ENCODE measurements around the gene PPARA.

The PPARA gene

GRCh38 chr22:46114518-46115387, 35.6 kb upstream of the PPARA start:
- DNase-seq = no peak

GRCh38 chr22:46115388-46115678, 35.0 kb upstream of the PPARA start:
- DNase-seq = no peak

GRCh38 chr22:46115755-46116490, 34.4 kb upstream of the PPARA start:
- no peak for DNase-seq

- peak; percentile 85 for DNase-seq
These were observed 33.8 kb upstream of the PPARA start for GRCh38 chr22:46116491-46116958.

GRCh38 chr22:46117206-46118199, 32.8 kb upstream of the PPARA start:
- no peak for DNase-seq

GRCh38 chr22:46119093-46119728, 31.1 kb upstream of the PPARA start:
- DNase-seq = no peak

- no peak for DNase-seq
These were observed 30.5 kb upstream of the PPARA start for GRCh38 chr22:46119729-46120419.

GRCh38 chr22:46120420-46120737, 29.9 kb upstream of the PPARA start:
- no peak for DNase-seq

- no peak for DNase-seq
These were observed 29.2 kb upstream of the PPARA start for GRCh38 chr22:46121079-46121478.

GRCh38 chr22:46121523-46122287, 28.6 kb upstream of the PPARA start:
- no peak for DNase-seq

- peak; percentile 78 for DNase-seq
These were observed 27.8 kb upstream of the PPARA start for GRCh38 chr22:46122511-46122971.

GRCh38 chr22:46122980-46123693, 27.2 kb upstream of the PPARA start:
- no peak for DNase-seq

- no peak for DNase-seq
These were observed 26.5 kb upstream of the PPARA start for GRCh38 chr22:46123694-46124382.

GRCh38 chr22:46124383-46125144, 25.8 kb upstream of the PPARA start:
- DNase-seq = no peak

GRCh38 chr22:46125311-46125710, 25.0 kb upstream of the PPARA start:
- DNase-seq = no peak

GRCh38 chr22:46125816-46126765, 24.2 kb upstream of the PPARA start:
- no peak for DNase-seq

GRCh38 chr22:46126853-46127385, 23.4 kb upstream of the PPARA start:
- no peak for DNase-seq

Measured in stimulated activated CD4-positive, alpha-beta T cell treated with anti-CD3 and anti-CD28 coated beads, Interleukin-12 subunit alpha, Interleukin-12 subunit beta, amount 100 ng/mL, for 4 hours (primary cell).